ENCODE data around the gene BCKDHA.

BCKDHA gene

GRCh38 chr19:41435936-41436673, 38.5 kb downstream of the BCKDHA start:
- TF ChIP-seq, protein P1, sequence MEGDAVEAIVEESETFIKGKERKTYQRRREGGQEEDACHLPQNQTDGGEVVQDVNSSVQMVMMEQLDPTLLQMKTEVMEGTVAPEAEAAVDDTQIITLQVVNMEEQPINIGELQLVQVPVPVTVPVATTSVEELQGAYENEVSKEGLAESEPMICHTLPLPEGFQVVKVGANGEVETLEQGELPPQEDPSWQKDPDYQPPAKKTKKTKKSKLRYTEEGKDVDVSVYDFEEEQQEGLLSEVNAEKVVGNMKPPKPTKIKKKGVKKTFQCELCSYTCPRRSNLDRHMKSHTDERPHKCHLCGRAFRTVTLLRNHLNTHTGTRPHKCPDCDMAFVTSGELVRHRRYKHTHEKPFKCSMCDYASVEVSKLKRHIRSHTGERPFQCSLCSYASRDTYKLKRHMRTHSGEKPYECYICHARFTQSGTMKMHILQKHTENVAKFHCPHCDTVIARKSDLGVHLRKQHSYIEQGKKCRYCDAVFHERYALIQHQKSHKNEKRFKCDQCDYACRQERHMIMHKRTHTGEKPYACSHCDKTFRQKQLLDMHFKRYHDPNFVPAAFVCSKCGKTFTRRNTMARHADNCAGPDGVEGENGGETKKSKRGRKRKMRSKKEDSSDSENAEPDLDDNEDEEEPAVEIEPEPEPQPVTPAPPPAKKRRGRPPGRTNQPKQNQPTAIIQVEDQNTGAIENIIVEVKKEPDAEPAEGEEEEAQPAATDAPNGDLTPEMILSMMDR (IDR thresholded peaks at IDR 0.05; ENCODE audit: extremely low read depth, missing control alignments): no peak
- no peak for DNase-seq (ENCODE audit: low spot score)

- DNase-seq (ENCODE audit: low spot score): no peak
- TF ChIP-seq, protein P1 (IDR thresholded peaks at IDR 0.05; ENCODE audit: extremely low read depth, missing control alignments): no peak
Observed at GRCh38 chr19:41436674-41436951, 39.0 kb downstream of the BCKDHA start.

DNA sequence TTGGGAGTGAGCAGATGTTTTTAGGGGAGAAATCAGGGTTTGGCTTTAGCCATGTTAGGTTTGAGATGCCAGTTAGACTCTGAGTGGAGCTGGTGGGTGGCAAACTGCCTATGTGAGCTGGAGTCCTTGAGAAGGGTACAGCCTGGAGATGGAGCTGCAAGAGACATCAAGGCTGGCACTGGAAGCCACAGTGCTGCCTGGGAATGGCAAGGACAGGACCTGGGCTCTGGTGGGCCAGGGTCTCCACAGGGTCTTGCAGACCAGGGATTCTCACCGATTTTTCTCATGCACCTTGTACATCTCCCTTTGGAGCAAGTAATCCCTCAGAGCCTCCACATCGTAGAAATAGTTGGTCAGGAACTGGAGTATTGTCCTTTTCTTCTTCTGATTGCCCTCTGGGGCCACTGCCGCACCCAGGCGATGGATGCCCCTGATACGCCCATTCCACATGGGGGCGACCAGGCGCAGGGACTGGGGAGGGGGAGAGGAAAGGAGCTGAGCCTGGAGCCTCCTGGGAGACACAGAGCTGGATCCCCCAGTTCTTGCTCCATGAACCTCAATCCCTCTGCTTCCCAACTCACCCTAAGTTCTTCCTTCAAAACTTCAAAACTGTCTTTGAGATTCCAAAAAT, 40.4 kb downstream of the BCKDHA start:
- DNase-seq (ENCODE audit: low spot score): peak; percentile 2
- TF ChIP-seq, protein P1 (IDR thresholded peaks at IDR 0.05; ENCODE audit: extremely low read depth, missing control alignments): no peak

DNA sequence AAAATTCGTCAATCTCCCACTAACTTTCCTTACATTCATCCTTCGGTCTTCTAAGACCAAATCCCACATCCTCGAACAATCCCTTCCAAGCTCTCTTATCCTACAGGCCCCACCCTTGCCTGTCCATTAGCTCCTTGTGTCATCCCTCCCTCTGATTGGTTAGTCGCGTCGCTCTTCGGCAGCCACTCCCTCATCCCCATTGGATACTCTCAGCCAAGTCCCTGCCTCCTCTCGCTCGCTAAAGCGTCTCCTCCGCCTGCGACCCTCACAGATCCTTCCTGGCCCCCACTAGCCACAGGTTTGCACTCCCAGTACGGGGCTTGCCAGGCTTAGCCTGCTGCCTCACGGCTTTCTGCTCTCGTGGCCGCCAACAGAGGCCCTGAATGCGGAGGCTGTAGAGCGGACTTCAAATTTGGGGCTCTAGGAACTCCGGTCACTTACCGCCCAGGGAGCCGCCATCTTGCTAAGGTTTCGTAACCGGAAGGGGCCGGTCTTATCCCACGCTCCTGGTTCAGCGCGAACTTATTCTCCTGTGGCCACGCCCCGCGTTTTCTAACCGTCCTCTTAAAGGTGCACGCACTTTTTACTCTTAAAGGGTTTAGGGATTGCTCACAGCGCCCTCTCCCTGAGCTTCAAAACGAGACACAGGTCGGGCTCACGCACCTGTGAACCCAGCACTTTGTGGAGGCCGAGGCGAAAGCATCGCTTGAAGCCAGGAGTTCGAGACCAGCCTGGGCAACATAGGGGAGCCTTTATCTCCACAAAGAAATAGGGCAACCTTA, 42.0 kb downstream of the BCKDHA start, which contains the start of gene DMAC2:
Gene DMAC2 (minus strand): TSS at position 472 of the 782 bp plus-strand sequence. CDS start 13 bp downstream, at position 459.
- TF ChIP-seq, protein P1 (IDR thresholded peaks at IDR 0.05; ENCODE audit: extremely low read depth, missing control alignments): peak; percentile 53
- DNase-seq (ENCODE audit: low spot score): peak; percentile 81

- TF ChIP-seq, protein P1 (IDR thresholded peaks at IDR 0.05; ENCODE audit: extremely low read depth, missing control alignments): no peak
Observed at GRCh38 chr19:41441321-41441945, 43.8 kb downstream of the BCKDHA start.

DNA sequence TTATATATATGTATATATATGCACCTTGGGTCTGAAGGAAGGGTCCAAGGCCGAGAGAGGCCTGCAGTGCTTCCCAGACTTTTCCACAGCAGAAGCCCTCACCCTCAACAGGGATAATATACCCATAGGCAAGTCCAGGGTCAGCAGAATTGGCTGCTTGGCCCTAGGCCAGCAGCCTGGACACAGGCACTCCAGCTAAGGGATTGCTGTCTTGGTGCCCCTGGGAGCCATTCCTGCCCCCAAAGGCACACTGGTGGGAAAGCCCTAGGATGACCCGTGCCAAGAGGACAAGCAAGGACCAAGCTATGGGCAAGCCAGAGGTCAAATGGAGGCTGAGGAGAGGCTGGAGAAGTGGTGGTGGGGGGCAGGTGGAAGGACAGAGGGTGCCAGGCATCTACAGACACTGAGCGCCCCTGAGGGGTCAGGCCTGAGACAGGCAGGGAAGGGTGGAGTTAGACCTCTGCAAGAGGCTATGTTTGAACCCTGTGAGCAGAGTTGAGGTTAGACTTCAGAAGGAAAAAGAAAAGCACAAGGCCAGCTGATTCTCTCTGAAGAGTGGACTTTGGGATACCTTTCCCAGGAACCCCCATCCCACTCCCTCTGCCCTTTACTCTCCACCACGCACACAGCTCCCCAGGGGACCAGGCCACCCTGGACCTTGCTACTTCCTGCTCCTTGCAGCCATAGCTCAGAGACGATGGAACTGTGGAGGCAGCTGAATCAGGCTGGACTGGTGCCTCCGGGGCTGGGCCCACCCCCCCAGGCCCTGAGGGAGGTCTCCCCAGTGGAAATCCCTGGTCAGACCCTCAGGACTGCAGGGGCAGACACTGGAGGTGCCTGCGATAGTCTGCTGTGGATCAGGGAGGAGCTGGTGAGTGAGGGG, 45.1 kb downstream of the BCKDHA start, which contains the start of gene ERICH4:
Gene ERICH4 (plus strand): TSS at position 684 of the 883 bp plus-strand sequence. CDS start 14 bp downstream, at position 698.
- no peak for DNase-seq (ENCODE audit: low spot score)
- TF ChIP-seq, protein P1 (IDR thresholded peaks at IDR 0.05; ENCODE audit: extremely low read depth, missing control alignments): no peak

More at GRCh38 chr19:41441321-41441945, 43.8 kb downstream of the BCKDHA start:
- DNase-seq (ENCODE audit: low spot score): no peak

Data from GM20000 (cell line).